ENCODE results near the gene NFXL1.

DNA sequence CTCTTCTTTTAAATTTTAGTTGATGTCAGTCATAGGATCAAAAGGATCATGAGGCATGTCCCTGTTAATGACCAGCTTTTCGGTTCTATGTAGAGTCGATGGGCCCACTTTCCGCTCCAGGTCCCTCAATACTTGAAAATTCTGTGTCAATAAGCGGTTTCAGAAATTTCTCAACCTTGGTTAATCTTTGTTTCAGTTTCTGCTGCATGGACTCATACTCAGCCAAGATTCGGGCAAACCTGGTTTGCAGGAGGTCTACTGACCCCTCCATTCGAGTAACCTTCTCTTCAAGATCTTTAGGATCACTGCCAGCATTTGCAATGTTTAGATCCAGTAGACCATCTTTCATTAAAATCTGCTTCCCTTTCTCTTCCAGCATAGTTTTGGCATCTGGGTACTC, 22.0 kb upstream of the NFXL1 start:
- no peak for TF ChIP-seq ZC3H11A (IDR thresholded peaks at IDR 0.05)
- TF ChIP-seq, protein P1, sequence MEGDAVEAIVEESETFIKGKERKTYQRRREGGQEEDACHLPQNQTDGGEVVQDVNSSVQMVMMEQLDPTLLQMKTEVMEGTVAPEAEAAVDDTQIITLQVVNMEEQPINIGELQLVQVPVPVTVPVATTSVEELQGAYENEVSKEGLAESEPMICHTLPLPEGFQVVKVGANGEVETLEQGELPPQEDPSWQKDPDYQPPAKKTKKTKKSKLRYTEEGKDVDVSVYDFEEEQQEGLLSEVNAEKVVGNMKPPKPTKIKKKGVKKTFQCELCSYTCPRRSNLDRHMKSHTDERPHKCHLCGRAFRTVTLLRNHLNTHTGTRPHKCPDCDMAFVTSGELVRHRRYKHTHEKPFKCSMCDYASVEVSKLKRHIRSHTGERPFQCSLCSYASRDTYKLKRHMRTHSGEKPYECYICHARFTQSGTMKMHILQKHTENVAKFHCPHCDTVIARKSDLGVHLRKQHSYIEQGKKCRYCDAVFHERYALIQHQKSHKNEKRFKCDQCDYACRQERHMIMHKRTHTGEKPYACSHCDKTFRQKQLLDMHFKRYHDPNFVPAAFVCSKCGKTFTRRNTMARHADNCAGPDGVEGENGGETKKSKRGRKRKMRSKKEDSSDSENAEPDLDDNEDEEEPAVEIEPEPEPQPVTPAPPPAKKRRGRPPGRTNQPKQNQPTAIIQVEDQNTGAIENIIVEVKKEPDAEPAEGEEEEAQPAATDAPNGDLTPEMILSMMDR (IDR thresholded peaks at IDR 0.05): no peak
- no peak for TF ChIP-seq POLR2A (IDR thresholded peaks at IDR 0.05; ENCODE audit: low read length)
- TF ChIP-seq, protein P2, sequence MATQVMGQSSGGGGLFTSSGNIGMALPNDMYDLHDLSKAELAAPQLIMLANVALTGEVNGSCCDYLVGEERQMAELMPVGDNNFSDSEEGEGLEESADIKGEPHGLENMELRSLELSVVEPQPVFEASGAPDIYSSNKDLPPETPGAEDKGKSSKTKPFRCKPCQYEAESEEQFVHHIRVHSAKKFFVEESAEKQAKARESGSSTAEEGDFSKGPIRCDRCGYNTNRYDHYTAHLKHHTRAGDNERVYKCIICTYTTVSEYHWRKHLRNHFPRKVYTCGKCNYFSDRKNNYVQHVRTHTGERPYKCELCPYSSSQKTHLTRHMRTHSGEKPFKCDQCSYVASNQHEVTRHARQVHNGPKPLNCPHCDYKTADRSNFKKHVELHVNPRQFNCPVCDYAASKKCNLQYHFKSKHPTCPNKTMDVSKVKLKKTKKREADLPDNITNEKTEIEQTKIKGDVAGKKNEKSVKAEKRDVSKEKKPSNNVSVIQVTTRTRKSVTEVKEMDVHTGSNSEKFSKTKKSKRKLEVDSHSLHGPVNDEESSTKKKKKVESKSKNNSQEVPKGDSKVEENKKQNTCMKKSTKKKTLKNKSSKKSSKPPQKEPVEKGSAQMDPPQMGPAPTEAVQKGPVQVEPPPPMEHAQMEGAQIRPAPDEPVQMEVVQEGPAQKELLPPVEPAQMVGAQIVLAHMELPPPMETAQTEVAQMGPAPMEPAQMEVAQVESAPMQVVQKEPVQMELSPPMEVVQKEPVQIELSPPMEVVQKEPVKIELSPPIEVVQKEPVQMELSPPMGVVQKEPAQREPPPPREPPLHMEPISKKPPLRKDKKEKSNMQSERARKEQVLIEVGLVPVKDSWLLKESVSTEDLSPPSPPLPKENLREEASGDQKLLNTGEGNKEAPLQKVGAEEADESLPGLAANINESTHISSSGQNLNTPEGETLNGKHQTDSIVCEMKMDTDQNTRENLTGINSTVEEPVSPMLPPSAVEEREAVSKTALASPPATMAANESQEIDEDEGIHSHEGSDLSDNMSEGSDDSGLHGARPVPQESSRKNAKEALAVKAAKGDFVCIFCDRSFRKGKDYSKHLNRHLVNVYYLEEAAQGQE (IDR thresholded peaks at IDR 0.05): no peak
- no peak for TF ChIP-seq MYC (IDR thresholded peaks at IDR 0.05; ENCODE audit: borderline replicate concordance, low read length)
- TF ChIP-seq FOSL2 (IDR thresholded peaks at IDR 0.05): no peak
- TF ChIP-seq FOSL2 (CRISPR knock-in tag; IDR thresholded peaks at IDR 0.05): no peak
- no peak for TF ChIP-seq EP300 (IDR thresholded peaks at IDR 0.05)
- TF ChIP-seq RCOR1 (IDR thresholded peaks at IDR 0.05; ENCODE audit: low read depth, low read length): no peak
- no peak for TF ChIP-seq TFCP2L1 (CRISPR knock-in tag; IDR thresholded peaks at IDR 0.05)
- TF ChIP-seq, protein P3, sequence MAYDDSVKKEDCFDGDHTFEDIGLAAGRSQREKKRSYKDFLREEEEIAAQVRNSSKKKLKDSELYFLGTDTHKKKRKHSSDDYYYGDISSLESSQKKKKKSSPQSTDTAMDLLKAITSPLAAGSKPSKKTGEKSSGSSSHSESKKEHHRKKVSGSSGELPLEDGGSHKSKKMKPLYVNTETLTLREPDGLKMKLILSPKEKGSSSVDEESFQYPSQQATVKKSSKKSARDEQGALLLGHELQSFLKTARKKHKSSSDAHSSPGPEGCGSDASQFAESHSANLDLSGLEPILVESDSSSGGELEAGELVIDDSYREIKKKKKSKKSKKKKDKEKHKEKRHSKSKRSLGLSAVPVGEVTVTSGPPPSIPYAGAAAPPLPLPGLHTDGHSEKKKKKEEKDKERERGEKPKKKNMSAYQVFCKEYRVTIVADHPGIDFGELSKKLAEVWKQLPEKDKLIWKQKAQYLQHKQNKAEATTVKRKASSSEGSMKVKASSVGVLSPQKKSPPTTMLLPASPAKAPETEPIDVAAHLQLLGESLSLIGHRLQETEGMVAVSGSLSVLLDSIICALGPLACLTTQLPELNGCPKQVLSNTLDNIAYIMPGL (CRISPR knock-in tag; IDR thresholded peaks at IDR 0.05; ENCODE audit: borderline replicate concordance): no peak
